Peyer's patch (tissue), 4 donors: ENCODE measurements around the gene TRIM54.

Experiments used
- POLR2A ChIP-seq, 2 donors: fragments of 450-650 bp; IDR thresholded peaks; one replicate each; pipeline ENCODE4 v1.5.1; 2017; ENCODE audit warnings: antibody characterized with exemption in 2 of 2, mild to moderate bottlenecking in 2 of 2, moderate library complexity in 2 of 2
- TF ChIP-seq, protein P1 (sequence below), 6 experiments: fragments of 450-650 bp in 4 of 6; fragments of 200-600 bp in 2 of 6; sonication (generic) in 1 of 6; IDR thresholded peaks; one replicate each; pipeline ENCODE4 v1.5.1; 2017 to 2019; ENCODE audit warnings: antibody characterized with exemption in 6 of 6, mild to moderate bottlenecking in 3 of 6, moderate library complexity in 1 of 6

DNA sequence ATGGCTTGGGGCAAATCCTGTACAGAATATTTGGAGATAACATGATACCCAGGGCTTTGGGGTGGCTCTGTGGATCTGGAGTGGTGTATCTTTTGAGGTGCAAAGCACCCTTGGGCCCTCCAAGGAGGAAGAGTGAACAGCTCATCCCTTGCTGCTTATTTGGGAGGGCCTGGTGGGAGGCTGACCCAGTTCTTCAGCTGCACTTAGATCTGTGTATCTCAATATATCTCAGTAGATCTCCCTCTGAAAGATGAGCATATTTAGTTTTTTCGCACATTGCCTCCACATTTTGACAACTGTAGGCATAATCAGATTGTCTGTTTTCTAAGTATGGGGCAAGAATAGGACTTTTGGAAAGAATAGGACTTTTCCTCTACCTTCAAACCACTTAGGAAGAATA is 2.8 kb downstream of the TRIM54 start:
- TF ChIP-seq, protein P1, sequence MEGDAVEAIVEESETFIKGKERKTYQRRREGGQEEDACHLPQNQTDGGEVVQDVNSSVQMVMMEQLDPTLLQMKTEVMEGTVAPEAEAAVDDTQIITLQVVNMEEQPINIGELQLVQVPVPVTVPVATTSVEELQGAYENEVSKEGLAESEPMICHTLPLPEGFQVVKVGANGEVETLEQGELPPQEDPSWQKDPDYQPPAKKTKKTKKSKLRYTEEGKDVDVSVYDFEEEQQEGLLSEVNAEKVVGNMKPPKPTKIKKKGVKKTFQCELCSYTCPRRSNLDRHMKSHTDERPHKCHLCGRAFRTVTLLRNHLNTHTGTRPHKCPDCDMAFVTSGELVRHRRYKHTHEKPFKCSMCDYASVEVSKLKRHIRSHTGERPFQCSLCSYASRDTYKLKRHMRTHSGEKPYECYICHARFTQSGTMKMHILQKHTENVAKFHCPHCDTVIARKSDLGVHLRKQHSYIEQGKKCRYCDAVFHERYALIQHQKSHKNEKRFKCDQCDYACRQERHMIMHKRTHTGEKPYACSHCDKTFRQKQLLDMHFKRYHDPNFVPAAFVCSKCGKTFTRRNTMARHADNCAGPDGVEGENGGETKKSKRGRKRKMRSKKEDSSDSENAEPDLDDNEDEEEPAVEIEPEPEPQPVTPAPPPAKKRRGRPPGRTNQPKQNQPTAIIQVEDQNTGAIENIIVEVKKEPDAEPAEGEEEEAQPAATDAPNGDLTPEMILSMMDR (IDR thresholded peaks at IDR 0.05), result no peak
- TF ChIP-seq POLR2A (IDR thresholded peaks at IDR 0.05), result no peak
